ENCODE results near the gene GUCY1A2.
A peak's percentile ranks its signal among the peaks of the same experiment; 100 is the strongest.

Gene GUCY1A2

DNA sequence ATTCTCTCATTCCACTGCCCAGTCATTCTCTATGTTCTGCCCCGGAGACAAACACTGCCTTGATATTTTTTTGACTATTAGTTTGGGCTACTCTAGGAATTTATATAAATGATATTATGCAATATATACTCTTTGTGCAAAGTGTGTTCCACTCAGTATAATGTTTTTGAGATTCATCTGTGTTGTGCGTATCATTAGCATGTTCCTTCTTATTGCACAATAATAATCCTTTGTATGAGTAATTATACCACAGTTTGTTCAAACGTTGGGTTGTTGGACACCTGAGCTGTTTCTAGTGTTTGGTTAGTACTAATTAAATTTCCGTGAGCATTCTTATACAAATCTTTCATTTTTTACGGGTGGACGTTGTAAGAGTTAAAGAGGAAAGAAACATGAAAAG lies 390.6 kb downstream of the GUCY1A2 start:
- no peak for DNase-seq

DNA sequence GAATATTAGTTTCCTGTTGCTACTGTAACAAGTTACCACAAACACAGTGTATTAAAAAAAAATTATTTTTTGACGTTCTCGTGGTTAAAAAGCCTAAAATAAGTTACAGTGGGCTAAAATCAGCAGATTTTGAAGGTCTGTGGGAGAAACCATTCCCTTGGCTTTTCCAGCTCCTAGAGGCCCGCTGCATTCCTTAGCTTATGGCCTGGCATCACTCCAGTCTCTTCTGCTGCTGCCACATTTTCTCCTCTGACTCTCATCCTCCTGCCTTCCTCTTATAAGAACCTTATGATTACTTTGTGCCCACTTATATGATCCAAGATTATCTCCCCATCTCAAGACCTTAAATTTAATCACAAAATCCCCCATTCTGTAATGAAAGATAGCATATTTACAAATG lies 392.7 kb downstream of the GUCY1A2 start:
- DNase-seq, result no peak

DNA sequence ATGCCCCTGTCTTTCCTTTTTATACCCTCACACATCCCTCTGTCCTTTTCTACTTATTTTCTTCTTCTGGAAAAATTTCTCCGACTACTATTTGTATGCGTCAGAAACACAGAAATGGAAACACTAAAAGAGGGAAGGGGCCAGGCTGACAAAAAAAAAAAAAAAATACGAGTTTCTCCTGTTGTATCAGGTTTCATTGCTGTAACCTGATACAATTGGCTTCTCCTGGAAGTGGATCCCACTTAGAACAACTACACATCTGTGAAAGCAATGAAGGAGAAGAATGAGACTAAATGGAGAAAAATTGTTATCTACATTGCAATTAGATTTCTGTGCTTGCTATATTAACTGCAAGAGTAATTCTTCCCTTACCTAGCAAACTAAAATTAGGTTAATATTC lies 393.9 kb downstream of the GUCY1A2 start:
- peak; percentile 4 for DNase-seq

Data from NCI-H1105 (cell line).